IMR-90 (cell line): ENCODE results near the gene ZNF12. TPM values are rescaled to one million over a fixed set of nuclear protein-coding genes. Genes with fewer than 3 reads are reported as not detected.
"Not testable (repeated sequence)": the region's sequence is repeated elsewhere in the genome, so short reads cannot be mapped to it uniquely, and the experiment has no call there.

Source experiments
- ATAC-seq: fragments of 200-7000 bp; cut with Tn5 transposase; 2 replicates; pipeline ENCODE4 v1.9.1; 2020; ENCODE audit warnings: low read depth, mild to moderate bottlenecking, moderate library complexity
- BruUV-seq: library from RNA; stranded (reverse); fragments of 400-500 nt; replicated peaks from 2 replicates; lab custom pipeline; 2021; lab: Mats Ljungman, UMichigan
- CTCF ChIA-PET: fragments of 300-600 bp; formaldehyde crosslinking; extraction: SDS; loops from one replicate; lab custom pipeline; 2021; ENCODE audit warnings: antibody characterized with exemption; lab: Yijun Ruan, JAX
- POLR2A ChIA-PET: fragments of 300-600 bp; sonication (Branson Sonifier 250); formaldehyde crosslinking; loops from one replicate; lab custom pipeline; 2022; ENCODE audit warnings: antibody characterized with exemption; ENCODE audit not compliant: unreplicated experiment; lab: Charles Lee
- DNase-seq: peaks from one replicate; pipeline ENCODE4 v3.0.0; 2013
- H2AFZ ChIP-seq: replicated peaks from 2 replicates; pipeline ENCODE3; 2013; ENCODE audit warnings: low read length, mild to moderate bottlenecking; ENCODE audit not compliant: poor library complexity
- H2AK5ac ChIP-seq: 2 replicates; pipeline ENCODE4 v1.6.1; 2013; ENCODE audit warnings: low read depth, low read length, inconsistent platforms
- H2AK9ac ChIP-seq: replicated peaks from 2 replicates; pipeline ENCODE3; 2013; ENCODE audit warnings: mild to moderate bottlenecking, low read depth, low read length, moderate library complexity; ENCODE audit not compliant: poor library complexity
- H2BK120ac ChIP-seq: 2 replicates; pipeline ENCODE4 v1.6.1; 2013; ENCODE audit warnings: low read depth, low read length, inconsistent platforms
- H2BK15ac ChIP-seq: 3 replicates; pipeline ENCODE4 v1.6.1; 2013; ENCODE audit warnings: low read depth, low read length, inconsistent platforms
- H2BK20ac ChIP-seq: 2 replicates; pipeline ENCODE4 v1.6.1; 2013; ENCODE audit warnings: low read depth, mild to moderate bottlenecking, inconsistent platforms, low read length, moderate library complexity
- H2BK5ac ChIP-seq: 2 replicates; pipeline ENCODE4 v1.6.1; 2013; ENCODE audit warnings: mild to moderate bottlenecking, low read depth, low read length, inconsistent platforms; ENCODE audit not compliant: poor library complexity, severe bottlenecking
- H3K14ac ChIP-seq: replicated peaks from 2 replicates; pipeline ENCODE4 v1.6.1; 2013; ENCODE audit warnings: low read depth, low read length, inconsistent platforms
- H3K18ac ChIP-seq: 2 replicates; pipeline ENCODE4 v1.6.1; 2013; ENCODE audit warnings: low read depth, low read length, control low read depth
- H3K23ac ChIP-seq: 2 replicates; pipeline ENCODE4 v1.6.1; 2013; ENCODE audit warnings: low read depth, low read length, inconsistent platforms
- H3K27ac ChIP-seq: 2 replicates; pipeline ENCODE4 v1.5.1; 2013; ENCODE audit warnings: mild to moderate bottlenecking, control low read depth, low read length; ENCODE audit not compliant: insufficient read depth
- H3K27me3 ChIP-seq: 2 replicates; pipeline ENCODE4 v1.6.1; 2013; ENCODE audit warnings: low read length; ENCODE audit not compliant: control insufficient read depth, insufficient read depth
- H3K36me3 ChIP-seq: 2 replicates; pipeline ENCODE4 v1.6.1; 2013; ENCODE audit warnings: low read length, mixed read lengths; ENCODE audit not compliant: control insufficient read depth, insufficient read depth
- H3K4ac ChIP-seq: 2 replicates; pipeline ENCODE4 v1.6.1; 2013; ENCODE audit warnings: low read depth, low read length, inconsistent platforms
- H3K4me1 ChIP-seq: 2 replicates; pipeline ENCODE4 v1.6.1; 2013; ENCODE audit warnings: low read length, mixed read lengths; ENCODE audit not compliant: control insufficient read depth, insufficient read depth
- H3K4me2 ChIP-seq: 2 replicates; pipeline ENCODE4 v1.6.1; 2013; ENCODE audit warnings: low read depth, mild to moderate bottlenecking, control low read depth, low read length, moderate library complexity
- H3K4me3 ChIP-seq: 2 replicates; pipeline ENCODE4 v1.5.1; 2013; ENCODE audit warnings: low read depth, mild to moderate bottlenecking, control low read depth, low read length, moderate library complexity; ENCODE audit not compliant: insufficient read depth
- H3K56ac ChIP-seq: 2 replicates; pipeline ENCODE4 v1.6.1; 2013; ENCODE audit warnings: low read length, inconsistent platforms; ENCODE audit not compliant: insufficient read depth; ENCODE audit errors: extremely low read depth
- H3K79me1 ChIP-seq, 2 experiments: 2 replicates each; pipeline ENCODE4 v1.6.1; 2013; ENCODE audit warnings: low read length in 2 of 2, inconsistent platforms in 1 of 2, low read depth in 1 of 2
- H3K9ac ChIP-seq: 2 replicates; pipeline ENCODE4 v1.6.1; 2013; ENCODE audit warnings: low read depth, low read length, control low read depth
- H3K9me1 ChIP-seq: 2 replicates; pipeline ENCODE4 v1.6.1; 2013; ENCODE audit warnings: low read length, inconsistent platforms; ENCODE audit not compliant: insufficient read depth
- H3K9me3 ChIP-seq: 2 replicates; pipeline ENCODE4 v1.6.1; 2013; ENCODE audit warnings: low read length; ENCODE audit not compliant: control insufficient read depth, insufficient read depth
- H4K20me1 ChIP-seq: 2 replicates; pipeline ENCODE4 v1.6.1; 2013; ENCODE audit warnings: low read length, inconsistent platforms; ENCODE audit not compliant: insufficient read depth
- H4K5ac ChIP-seq: 2 replicates; pipeline ENCODE4 v1.6.1; 2013; ENCODE audit warnings: mild to moderate bottlenecking, low read depth, low read length, control low read depth
- H4K8ac ChIP-seq, 2 experiments: 2 replicates each; pipeline ENCODE4 v1.6.1; 2013; ENCODE audit warnings: low read depth in 2 of 2, low read length in 2 of 2, control low read depth in 1 of 2, inconsistent platforms in 1 of 2
- H4K91ac ChIP-seq: 2 replicates; pipeline ENCODE4 v1.6.1; 2013; ENCODE audit warnings: low read depth, low read length, inconsistent platforms; ENCODE audit not compliant: insufficient read depth
- WGBS, 2 experiments: methylation state at CpG; one replicate each; pipeline versions ENCODE4 v1.1.5 to v1.1.7; 2013; ENCODE audit warnings: missing lambda C conversion rate in 2 of 2; ENCODE audit not compliant: insufficient read length in 1 of 2; ENCODE audit errors: extremely low coverage in 2 of 2; 5-methylcytosine and 5-hydroxymethylcytosine counted together
- dilution Hi-C: fragments of 300-500 bp; cut with HindIII; formaldehyde crosslinking; loops from one replicate; pipeline ENCODE4 v1.14.3; 2018; ENCODE audit warnings: low sequenced_read_pairs; ENCODE audit not compliant: unreplicated experiment
- in situ Hi-C: fragments of 300-500 bp; cut with MboI; formaldehyde crosslinking; loops from 3 replicates; pipeline ENCODE4 v1.14.3; 2019; ENCODE audit warnings: low sequenced_read_pairs, inconsistent platforms, mixed read lengths
- intact Hi-C: fragments of 100-400 bp; cut with micrococcal nuclease; formaldehyde crosslinking; loops from 2 replicates; pipeline ENCODE4 v1.10.0; 2022
- polyA plus RNA-seq, 3 experiments: library from polyadenylated mRNA; depleted of rRNA; stranded (reverse); fragments of >200 nt; gene quantifications; 2 replicates each; pipeline ENCODE4 v1.2.3, GENCODE V29; 2012; ENCODE audit warnings: low replicate concordance in 1 of 3
- total RNA-seq: library from RNA; depleted of rRNA; stranded (reverse); fragments of >200 nt; gene quantifications from 2 replicates; pipeline ENCODE4 v1.2.3, GENCODE V29; 2012

Gene ZNF12
- total and polyA plus RNA-seq, 2 of the 4 experiments (the other 2 are of a cell fraction): 8.2 to 20.8 TPM

- H3K4me3 ChIP-seq, H3K79me1 ChIP-seq, H2BK120ac ChIP-seq, H3K36me3 ChIP-seq, H3K9me3 ChIP-seq, H3K23ac ChIP-seq, H3K18ac ChIP-seq, H3K9me1 ChIP-seq, H3K9ac ChIP-seq, dilution Hi-C loops, H4K91ac ChIP-seq, H2BK5ac ChIP-seq, intact Hi-C loops, H2AFZ ChIP-seq, H2AK5ac ChIP-seq, H4K8ac ChIP-seq, POLR2A ChIA-PET, H3K56ac ChIP-seq, DNase-seq, H4K5ac ChIP-seq, CTCF ChIA-PET, H2BK15ac ChIP-seq, ATAC-seq, H2AK9ac ChIP-seq, in situ Hi-C loops, BruUV-seq, H3K27me3 ChIP-seq, H3K14ac ChIP-seq, H2BK20ac ChIP-seq, H3K4ac ChIP-seq, H4K20me1 ChIP-seq, H3K4me1 ChIP-seq, H3K27ac ChIP-seq, H3K4me2 ChIP-seq: not testable (repeated sequence)
- WGBS, 2 experiments: no CpG with 5 or more reads among the region's 6 CpGs
These were observed 43.4 kb upstream of the ZNF12 start for GRCh38 chr7:6750173-6750572.

- H2AFZ ChIP-seq, H3K4me1 ChIP-seq, intact Hi-C loops, H4K91ac ChIP-seq, H3K56ac ChIP-seq, H3K14ac ChIP-seq, H3K4me2 ChIP-seq, H4K20me1 ChIP-seq, H2BK5ac ChIP-seq, H4K5ac ChIP-seq, BruUV-seq, H2BK120ac ChIP-seq, H3K9me3 ChIP-seq, H3K23ac ChIP-seq, DNase-seq, H3K9me1 ChIP-seq, H3K9ac ChIP-seq, dilution Hi-C loops, H2BK15ac ChIP-seq, CTCF ChIA-PET, H2AK5ac ChIP-seq, ATAC-seq, H3K27ac ChIP-seq, H2AK9ac ChIP-seq, H3K79me1 ChIP-seq, H3K4me3 ChIP-seq, H3K27me3 ChIP-seq, H2BK20ac ChIP-seq, H4K8ac ChIP-seq, H3K4ac ChIP-seq, in situ Hi-C loops, H3K18ac ChIP-seq, H3K36me3 ChIP-seq, POLR2A ChIA-PET: not testable (repeated sequence)
- no CpG with 5 or more reads among the region's 12 CpGs for WGBS, 2 experiments
These were observed 42.6 kb upstream of the ZNF12 start for GRCh38 chr7:6749335-6749734.
